Upper lobe of left lung (tissue), 4 donors: ENCODE data around the gene MSI2.

Experiments
- EP300 ChIP-seq, 4 donors: sonication (generic); formaldehyde crosslinking; IDR thresholded peaks; one replicate each; pipeline ENCODE4 v1.5.1; 2017; ENCODE audit warnings: antibody characterized with exemption in 4 of 4, control low read depth in 2 of 4
- POLR2AphosphoS5 ChIP-seq, 2 donors: sonication (generic); formaldehyde crosslinking; IDR thresholded peaks; one replicate each; pipeline ENCODE4 v1.5.1; 2017; ENCODE audit warnings: antibody characterized with exemption in 2 of 2

GRCh38 chr17:57487573-57487972 is 231.2 kb downstream of the MSI2 start:
- TF ChIP-seq EP300 (IDR thresholded peaks at IDR 0.05), result no peak
- TF ChIP-seq POLR2AphosphoS5 (IDR thresholded peaks at IDR 0.05), result no peak
